HTERT RPE-1 (cell line): ENCODE results near the gene CLSTN3.
"Not testable (repeated sequence)": the region's sequence is repeated elsewhere in the genome, so short reads cannot be mapped to it uniquely, and the experiment has no call there.

Source experiments
- in situ Hi-C: fragments of 300-500 bp; cut with MboI; formaldehyde crosslinking; loops from 4 replicates; pipeline ENCODE4 v1.14.3; 2020; ENCODE audit warnings: low sequenced_read_pairs

CLSTN3 gene

DNA sequence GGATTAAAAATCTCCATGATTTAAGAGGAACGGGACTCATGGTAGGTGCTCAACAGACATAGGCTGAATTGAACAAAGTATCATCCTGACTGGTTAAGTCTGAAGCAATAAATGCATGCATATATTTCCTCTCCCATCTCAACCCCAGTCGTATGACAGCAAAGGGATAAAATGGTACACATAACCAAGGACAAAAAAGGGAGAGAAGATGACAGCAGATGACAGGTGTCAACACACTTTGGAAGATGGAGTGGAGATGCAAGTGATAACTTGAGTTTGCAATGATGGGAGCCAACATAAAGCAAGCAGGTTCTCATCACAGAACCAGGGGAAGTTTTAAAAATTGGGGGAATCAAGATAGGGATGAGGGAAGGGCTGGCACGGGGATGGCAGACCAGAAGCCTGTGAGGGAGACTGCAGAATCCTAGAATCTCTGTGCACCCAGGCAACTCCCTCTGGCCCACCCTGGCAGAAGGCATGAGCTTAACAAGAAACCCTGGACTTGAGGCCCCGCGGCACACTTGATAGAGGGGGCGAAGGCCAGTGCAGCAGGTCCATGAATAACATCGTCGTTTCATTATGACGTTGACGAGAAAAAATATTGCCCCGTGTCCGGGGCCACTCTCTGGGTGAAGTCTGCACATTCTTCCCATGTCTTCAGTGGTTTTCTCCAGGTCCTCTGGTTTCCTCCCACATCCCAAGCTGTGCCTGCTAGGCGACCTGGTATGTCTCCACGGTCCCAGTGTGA, 26.2 kb upstream of the CLSTN3 start:
- in situ Hi-C loops: no loop called here

- in situ Hi-C loops: no loop called here
These were observed 24.1 kb upstream of the CLSTN3 start for GRCh38 chr12:7106082-7106481.

- in situ Hi-C loops: not testable (repeated sequence)
These were observed 23.0 kb upstream of the CLSTN3 start for GRCh38 chr12:7107181-7107580.

- in situ Hi-C loops: no loop called here
These were observed 22.6 kb upstream of the CLSTN3 start for GRCh38 chr12:7107636-7108002.

DNA sequence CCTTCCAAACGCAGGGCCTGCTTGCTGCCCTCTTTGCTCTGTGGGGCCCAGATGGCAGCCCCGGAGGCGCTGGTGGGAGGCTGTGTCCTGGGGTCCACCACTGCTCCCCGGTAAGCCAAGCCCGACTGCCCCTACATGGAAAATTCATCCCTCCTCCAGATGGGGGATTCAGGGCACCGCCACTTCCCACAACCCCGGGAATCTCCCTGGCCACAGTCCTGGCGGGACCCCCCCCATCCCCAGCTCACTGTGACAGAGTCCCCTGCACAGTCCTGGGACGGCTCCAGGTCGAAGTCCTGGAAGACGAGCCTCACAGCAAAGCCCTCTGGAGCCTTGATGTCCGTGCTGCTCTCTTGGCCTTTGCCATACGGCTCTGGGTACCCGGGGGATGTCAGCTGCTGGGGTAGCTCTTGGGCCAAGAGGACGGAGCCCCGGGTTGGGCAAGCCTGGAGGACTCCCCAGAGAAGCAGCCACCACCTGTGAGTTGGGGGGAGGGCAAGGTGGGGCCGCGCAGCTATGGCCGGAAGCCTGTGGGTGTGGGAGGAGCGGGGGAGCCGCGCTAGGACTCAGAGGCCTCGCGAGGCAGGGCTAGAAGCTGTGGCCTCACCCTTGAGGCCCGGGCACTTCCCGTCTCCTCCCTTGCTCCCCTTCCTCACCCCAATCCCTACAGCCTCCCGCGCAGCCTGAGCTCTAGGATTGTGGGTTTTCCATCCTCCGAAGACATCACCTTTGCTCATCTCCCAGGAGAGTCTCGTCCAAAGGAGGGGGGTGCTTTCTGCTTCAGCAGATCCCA, 22.0 kb upstream of the CLSTN3 start:
- in situ Hi-C loops: no loop called here

GRCh38 chr12:7108796-7109571, 21.2 kb upstream of the CLSTN3 start, which contains the start of gene C1RL:
Gene C1RL (minus strand): TSS chr12:7109214. CDS start chr12:7109180, 34 bp downstream.
- in situ Hi-C loops: no loop called here

GRCh38 chr12:7109572-7109920, 20.6 kb upstream of the CLSTN3 start:
- in situ Hi-C loops: no loop called here

DNA sequence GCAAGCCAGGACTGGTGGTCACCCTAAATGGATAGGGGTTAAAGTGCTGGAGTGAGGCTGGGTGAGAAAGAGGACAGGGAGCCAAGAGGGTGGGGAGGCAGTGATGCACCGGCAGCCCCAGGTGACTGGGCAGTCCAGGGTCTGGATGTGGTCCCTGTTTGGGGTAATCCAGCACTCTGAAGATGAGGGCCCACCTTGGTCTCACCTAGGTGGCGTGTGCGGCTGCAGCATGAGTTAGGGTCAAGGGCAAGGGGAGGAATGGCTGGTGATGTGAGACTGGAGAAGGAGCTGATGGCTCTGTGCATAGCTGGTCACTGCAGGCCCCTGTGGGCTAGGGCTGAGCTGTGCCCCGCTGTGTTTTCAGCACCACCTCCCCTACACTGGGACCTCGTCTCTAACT, 19.5 kb upstream of the CLSTN3 start:
- in situ Hi-C loops: no loop called here

DNA sequence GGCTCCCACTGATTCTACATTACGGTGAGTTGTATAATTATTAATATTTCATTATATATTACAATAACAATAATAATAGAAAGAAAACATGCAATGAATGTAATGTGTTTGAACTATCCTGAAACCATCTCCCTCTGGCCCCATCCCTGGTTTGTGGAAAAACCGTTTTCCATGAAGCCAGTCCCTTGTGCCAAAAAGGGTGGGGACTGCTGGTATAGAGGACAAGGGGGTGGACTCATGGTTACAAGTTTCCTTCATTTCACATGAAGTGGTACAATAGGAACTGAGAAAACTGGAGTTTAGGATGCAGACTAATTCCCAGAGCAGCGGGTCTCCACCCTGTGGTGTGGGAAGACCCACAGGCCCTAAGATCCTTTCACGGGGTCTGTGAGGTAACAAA, 18.1 kb upstream of the CLSTN3 start:
- in situ Hi-C loops: no loop called here

DNA sequence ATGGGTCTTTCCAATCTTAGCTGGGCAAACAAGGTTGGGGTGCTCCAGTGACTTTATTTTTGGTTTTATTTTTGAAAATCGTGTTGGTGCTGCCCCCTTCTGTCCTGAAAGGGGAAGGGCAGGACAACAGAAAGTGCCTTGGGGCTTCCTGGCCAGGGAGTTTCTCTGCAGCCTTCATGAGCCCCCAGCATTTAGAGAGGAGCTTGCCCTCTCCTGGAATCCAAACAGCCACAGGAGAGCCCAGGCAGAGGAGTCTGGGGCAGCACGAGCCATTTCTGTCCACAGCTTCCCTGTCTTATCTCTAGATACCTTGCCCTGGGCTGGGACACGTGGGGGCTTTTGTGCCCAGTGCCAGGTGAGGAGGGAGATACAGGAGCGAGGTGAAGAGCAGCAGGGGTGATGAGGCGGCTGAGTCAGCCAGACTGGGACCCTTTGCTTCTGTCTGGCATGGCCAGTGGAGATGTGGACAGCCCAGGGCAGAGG, 16.7 kb upstream of the CLSTN3 start:
- in situ Hi-C loops: no loop called here

GRCh38 chr12:7114008-7114407, 16.2 kb upstream of the CLSTN3 start:
- in situ Hi-C loops: no loop called here

DNA sequence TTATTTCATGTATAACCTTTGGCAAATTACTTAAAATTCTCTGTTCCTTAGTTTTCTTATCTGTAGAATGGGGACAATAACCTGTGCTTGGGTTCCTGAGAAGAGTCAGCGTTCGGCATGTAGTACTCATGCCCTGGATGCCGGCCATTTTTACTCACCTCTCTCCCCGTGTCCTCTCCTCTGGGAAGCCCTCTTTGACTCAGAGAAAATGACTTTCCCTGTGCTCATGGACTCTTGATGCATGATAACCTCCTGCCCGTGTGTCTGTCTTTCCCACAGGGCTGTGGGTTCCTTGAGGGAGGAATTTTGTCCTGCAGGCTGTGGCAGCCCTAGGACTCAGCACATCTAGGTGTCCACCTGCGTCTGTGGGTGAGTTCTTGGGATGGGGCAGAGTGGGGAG, 15.3 kb upstream of the CLSTN3 start:
- in situ Hi-C loops: no loop called here

DNA sequence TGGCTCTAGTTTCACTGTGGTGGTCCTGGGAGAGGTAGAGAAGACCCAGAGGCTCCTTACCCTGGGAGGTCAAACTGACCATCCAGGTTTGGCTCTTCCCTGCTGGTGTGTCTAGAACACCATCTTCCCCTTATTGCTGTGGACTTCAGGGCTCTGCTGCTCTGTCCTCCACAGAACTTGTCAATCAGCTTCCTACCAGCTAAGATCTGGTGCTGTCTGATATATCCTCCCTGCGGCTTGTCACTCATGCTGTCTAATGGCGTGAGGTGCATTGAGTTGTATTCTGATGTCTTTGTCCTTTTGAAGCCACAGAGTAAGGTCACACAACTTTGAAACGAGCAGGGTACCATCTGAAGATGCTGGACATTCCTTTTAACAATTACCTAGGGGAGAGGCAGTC, 14.0 kb upstream of the CLSTN3 start:
- in situ Hi-C loops: no loop called here

GRCh38 chr12:7116916-7117315, 13.3 kb upstream of the CLSTN3 start:
- in situ Hi-C loops: no loop called here

GRCh38 chr12:7117670-7118069, 12.5 kb upstream of the CLSTN3 start:
- in situ Hi-C loops: no loop called here

DNA sequence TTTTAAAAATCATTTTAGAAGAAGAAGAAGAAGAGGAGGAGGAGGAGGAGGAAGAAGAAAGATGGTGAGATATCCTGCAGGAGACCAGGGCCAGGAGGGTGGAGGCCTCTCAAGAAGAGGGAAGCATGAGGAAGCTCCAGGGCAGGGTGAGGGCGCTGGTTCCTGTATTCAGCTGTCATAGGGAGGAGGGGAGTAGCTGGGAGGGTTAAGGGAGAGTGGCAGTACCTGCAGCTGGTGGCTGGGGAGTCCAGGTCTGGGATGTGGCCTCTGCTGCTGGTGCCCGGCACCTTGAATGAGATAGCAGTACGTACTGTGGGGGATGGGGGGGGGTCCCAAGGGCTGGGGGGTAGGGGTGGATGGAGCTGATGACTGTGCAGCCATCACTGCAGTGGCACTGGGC, 11.3 kb upstream of the CLSTN3 start:
- in situ Hi-C loops: no loop called here

DNA sequence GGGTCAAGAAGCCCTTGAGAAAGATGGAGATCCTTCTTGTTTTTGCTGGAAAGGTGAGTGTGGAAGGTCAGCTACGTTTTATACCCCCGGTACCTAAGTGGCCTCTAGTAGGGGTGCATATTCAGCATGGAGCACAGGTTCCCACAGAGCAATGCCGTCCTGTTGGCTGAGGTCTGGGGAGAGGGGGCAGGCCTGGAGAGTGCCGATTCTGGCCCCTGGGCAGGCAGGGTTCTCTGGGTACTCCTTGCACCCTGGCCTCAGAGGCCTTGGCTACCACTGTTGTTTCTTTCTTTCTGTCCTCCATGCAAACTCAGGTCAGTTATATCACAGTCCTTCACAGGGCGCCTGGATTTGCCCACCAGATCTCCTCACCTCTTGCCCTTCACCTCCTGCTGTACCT, 10.0 kb upstream of the CLSTN3 start:
- in situ Hi-C loops: no loop called here

GRCh38 chr12:7121324-7121723, 8.8 kb upstream of the CLSTN3 start:
- in situ Hi-C loops: no loop called here

DNA sequence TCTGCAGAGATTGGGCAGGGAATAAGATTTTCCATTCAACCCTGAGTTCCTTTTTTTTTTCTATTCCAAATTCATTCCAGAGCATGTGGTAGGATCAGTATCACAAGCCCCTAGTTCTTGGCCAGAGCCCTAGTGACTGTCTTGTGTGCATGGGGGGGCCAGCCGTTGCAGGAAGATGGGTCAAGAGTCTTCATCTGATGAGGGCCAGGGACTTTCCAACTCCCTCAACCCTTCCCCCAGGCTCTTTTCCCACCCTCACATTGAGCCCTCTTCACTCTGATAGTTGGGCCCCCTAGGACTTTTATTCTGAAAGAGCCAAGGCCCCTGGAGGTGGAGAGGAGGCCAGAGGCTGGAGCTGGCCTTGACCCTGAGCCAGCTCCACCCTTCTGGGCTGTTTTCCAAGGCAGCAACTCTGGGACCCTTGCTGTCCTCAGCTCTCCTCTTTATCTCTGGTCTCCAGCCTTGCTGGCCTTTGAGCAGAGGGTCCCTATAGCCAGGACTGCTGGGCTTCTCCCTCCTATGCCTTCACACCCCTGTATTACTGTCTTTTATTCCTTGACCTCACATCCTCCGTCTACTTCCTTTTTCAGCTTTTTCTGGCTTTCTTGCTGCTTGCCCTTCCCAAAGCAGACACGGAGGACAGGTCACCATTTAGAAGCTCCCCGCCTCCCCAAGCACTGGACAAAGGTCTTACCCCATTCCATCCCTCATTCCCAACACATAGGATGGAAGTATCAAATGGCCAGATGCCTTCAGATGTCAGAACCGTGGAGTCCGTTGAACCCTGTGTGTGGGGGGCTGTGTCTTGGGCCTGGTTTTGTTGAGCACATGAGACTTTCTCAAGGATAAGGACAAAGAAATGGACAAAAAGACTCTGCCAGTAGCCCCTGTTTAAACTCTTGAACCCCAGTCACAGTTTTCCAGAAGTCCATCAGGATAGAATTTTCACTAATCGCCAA, 7.1 kb upstream of the CLSTN3 start:
- in situ Hi-C loops: no loop called here

DNA sequence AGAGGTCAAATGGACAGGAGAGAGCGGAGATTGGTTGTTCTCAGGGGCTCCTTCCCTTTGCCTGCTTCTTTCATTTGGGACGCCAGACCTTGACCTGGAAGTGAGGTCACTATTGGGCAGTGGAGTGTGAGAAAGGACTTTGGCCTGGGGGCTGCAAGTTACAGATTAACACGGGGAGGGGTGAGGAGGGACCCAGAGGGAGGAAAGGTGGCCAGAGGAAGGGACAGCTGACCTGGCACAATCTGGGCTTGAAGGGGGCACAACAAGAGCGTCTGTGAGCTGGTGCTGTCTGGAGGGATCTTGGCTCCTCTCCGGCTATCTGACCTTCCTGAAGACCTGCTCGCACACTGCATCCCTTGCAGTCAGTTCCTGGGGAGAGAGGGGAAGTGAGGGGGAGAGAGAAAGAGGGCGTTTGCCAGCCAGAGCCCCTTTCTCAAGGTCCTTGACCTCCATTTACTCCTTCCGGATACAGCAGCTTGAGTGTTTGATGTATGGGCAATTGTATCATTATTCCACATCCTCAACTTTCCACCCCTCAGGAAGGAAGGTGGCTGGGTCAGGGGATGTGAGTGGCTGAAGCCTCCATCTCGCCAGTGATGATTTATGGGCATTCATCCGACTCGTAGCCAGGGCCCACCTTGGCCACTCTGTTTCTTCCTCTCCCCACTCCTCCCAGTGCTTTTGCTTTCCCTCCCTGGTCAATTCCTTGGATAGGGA, 6.2 kb upstream of the CLSTN3 start:
- in situ Hi-C loops: no loop called here
